KMS-11 (cell line): Measurements from ENCODE around the gene VSNL1.
A peak's percentile ranks its signal among the peaks of the same experiment; 100 is the strongest.

Source experiments
- H2AFZ ChIP-seq: fragments of 200-600 bp; sonication (generic); 2 replicates; pipeline ENCODE4 v1.6.1; 2016; ENCODE audit warnings: antibody characterized with exemption, mixed run types, low read depth
- H3K27ac ChIP-seq: fragments of 200-600 bp; sonication (generic); 2 replicates; pipeline ENCODE4 v1.6.1; 2016; ENCODE audit warnings: mild to moderate bottlenecking, mixed run types
- H3K27me3 ChIP-seq: fragments of 200-600 bp; sonication (generic); 2 replicates; pipeline ENCODE4 v1.6.1; 2017; ENCODE audit warnings: mild to moderate bottlenecking, low read depth, mixed run types, moderate library complexity; ENCODE audit not compliant: insufficient read depth
- H3K36me3 ChIP-seq: fragments of 200-600 bp; sonication (generic); 2 replicates; pipeline ENCODE4 v1.6.1; 2017; ENCODE audit warnings: mild to moderate bottlenecking, mixed run types; ENCODE audit not compliant: insufficient read depth
- H3K4me1 ChIP-seq: fragments of 200-600 bp; sonication (generic); 2 replicates; pipeline ENCODE4 v1.6.1; 2016; ENCODE audit warnings: mild to moderate bottlenecking, low read depth, mixed run types; ENCODE audit not compliant: poor library complexity, severe bottlenecking
- H3K4me2 ChIP-seq: fragments of 200-600 bp; sonication (generic); 2 replicates; pipeline ENCODE4 v1.7.0; 2016; ENCODE audit warnings: mild to moderate bottlenecking, mixed run types
- H3K4me3 ChIP-seq: fragments of 200-600 bp; sonication (generic); IDR thresholded peaks from 2 replicates; pipeline ENCODE4 v1.6.1; 2017; ENCODE audit warnings: low read depth, low read length, mixed read lengths; ENCODE audit not compliant: insufficient read depth
- H3K79me2 ChIP-seq: fragments of 200-600 bp; sonication (generic); 2 replicates; pipeline ENCODE4 v1.6.1; 2016; ENCODE audit warnings: low read depth, mixed run types; ENCODE audit not compliant: insufficient read depth
- H3K9ac ChIP-seq: fragments of 200-600 bp; sonication (generic); 2 replicates; pipeline ENCODE4 v1.6.1; 2016; ENCODE audit warnings: mild to moderate bottlenecking, mixed run types
- H4K20me1 ChIP-seq: fragments of 200-600 bp; sonication (generic); 2 replicates; pipeline ENCODE4 v1.6.1; 2016; ENCODE audit warnings: mild to moderate bottlenecking, mixed run types; ENCODE audit not compliant: insufficient read depth
- TF ChIP-seq, protein P1 (sequence below): fragments of 200-600 bp; sonication (generic); conservative IDR thresholded peaks from 2 replicates; pipeline ENCODE4 v1.6.1; 2017; ENCODE audit warnings: low read depth, mild to moderate bottlenecking, antibody characterized with exemption, low read length, moderate library complexity, mixed read lengths

VSNL1 gene

DNA sequence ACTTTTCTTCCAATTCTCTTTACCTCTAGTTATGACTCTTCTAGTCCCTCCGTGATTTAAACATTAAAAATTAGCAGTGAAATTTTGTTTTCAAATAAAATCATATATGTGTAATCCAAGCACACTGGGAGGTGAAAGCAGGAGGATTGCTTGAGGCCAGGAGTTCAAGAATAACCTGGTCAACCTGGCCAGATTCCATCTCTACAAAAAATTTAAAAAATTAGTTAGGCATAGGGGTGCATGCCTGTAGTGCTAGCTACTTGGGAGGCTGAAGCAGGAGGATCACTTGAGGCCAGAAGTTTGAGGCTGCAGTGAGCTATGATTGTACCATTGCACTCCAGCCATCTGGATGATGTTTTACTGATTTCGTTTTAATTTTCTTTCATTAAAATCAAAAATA is 7.0 kb upstream of the VSNL1 start:
- Histone ChIP-seq H3K4me2 (no peak overlapping the region), H3K4me3 (no peak overlapping the region), H3K4me1 (peaks cover 6% of the 10 kb centered on the region), H3K27me3 (no peaks in the 10 kb centered on the region), H3K27ac (no peak overlapping the region), H3K79me2 (no peaks in the 10 kb centered on the region), H3K36me3 (no peaks in the 10 kb centered on the region), H3K9ac (no peak overlapping the region), H2AFZ (no peak overlapping the region), H4K20me1 (no peaks in the 10 kb centered on the region)
- TF ChIP-seq, protein P1, sequence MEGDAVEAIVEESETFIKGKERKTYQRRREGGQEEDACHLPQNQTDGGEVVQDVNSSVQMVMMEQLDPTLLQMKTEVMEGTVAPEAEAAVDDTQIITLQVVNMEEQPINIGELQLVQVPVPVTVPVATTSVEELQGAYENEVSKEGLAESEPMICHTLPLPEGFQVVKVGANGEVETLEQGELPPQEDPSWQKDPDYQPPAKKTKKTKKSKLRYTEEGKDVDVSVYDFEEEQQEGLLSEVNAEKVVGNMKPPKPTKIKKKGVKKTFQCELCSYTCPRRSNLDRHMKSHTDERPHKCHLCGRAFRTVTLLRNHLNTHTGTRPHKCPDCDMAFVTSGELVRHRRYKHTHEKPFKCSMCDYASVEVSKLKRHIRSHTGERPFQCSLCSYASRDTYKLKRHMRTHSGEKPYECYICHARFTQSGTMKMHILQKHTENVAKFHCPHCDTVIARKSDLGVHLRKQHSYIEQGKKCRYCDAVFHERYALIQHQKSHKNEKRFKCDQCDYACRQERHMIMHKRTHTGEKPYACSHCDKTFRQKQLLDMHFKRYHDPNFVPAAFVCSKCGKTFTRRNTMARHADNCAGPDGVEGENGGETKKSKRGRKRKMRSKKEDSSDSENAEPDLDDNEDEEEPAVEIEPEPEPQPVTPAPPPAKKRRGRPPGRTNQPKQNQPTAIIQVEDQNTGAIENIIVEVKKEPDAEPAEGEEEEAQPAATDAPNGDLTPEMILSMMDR = no peak

DNA sequence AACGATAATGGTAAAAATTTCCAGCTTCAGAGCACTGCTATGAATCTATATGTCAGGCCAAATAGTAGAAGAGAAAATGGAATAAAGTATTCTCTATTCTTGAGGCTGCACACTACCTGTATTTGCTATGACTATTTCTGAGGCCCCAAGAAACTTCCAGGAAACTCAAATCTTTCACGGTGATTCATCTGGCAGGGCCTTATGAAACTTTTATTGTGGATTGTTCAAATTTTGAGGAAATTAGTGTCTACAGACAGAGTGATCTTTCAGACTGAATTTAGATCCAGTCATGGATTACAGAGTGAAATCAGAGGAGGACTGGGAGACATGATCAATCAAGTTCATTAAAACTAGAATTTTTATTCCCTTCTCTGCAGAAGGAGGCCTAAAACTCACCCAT is 4.1 kb upstream of the VSNL1 start:
- H4K20me1 ChIP-seq = no peaks in the 10 kb centered on the region
- no peak overlapping the region for H3K9ac ChIP-seq
- H3K79me2 ChIP-seq = no peaks in the 10 kb centered on the region
- H3K4me2 ChIP-seq = no peak overlapping the region
- H3K27me3 ChIP-seq = no peaks in the 10 kb centered on the region
- H3K4me3 ChIP-seq = no peak overlapping the region
- no peaks in the 10 kb centered on the region for H3K36me3 ChIP-seq
- peaks cover 6% of the 10 kb centered on the region for H3K4me1 ChIP-seq
- no peak overlapping the region for H3K27ac ChIP-seq
- H2AFZ ChIP-seq = no peak overlapping the region
- TF ChIP-seq, protein P1 = no peak

DNA sequence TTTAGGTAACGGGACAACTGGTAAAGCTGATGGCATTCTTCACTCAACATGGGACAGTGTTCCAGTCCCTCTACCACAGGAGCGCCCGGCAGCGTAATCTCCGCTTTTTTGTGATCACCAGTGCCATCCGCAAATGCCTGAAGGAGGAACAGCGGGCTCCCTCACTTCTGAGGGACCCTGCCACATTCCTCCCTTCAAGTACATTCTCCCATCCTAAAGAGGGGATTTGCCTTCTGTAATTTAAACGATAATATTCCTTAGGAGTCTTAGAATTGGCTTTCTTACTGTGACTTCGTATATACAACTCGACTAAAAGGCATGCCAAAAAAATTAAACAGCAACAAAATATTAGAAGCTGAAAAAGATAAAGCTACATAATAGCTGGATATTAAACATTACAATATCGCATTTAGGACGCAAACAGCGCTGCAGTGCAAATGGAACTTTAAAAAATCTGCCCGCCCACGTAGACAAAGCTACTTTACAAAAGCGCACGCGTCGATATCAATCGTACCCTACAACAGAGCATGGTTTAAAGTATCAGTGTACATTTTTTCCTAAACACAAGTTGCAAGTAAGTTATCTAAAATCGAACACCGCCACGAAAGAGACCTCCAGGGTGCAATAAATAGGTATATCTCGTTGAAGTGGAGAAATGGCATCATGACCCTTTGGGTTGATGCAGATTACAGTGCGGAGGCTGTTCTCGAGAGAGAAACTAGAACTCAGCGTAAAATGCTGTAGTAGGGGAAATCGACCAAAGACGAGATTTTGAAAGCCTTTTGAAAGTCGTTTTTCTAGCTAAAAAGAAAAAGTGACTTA is 2.3 kb upstream of the VSNL1 start:
- Histone ChIP-seq H3K79me2 (no peaks in the 10 kb centered on the region), H3K36me3 (no peaks in the 10 kb centered on the region), H4K20me1 (no peaks in the 10 kb centered on the region), H3K4me2 (peak overlapping the region; percentile 69), H3K27ac (no peak overlapping the region), H3K4me1 (peaks cover 6% of the 10 kb centered on the region), H3K4me3 (peak overlapping the region; percentile 27), H3K9ac (peak overlapping the region; percentile 30; the same call in 1 of the 2 replicates), H3K27me3 (no peaks in the 10 kb centered on the region), H2AFZ (peak overlapping the region; percentile 82)
- TF ChIP-seq, protein P1 = no peak

GRCh38 chr2:17538844-17539554 is 1.5 kb upstream of the VSNL1 start:
- H3K36me3 ChIP-seq = no peaks in the 10 kb centered on the region
- TF ChIP-seq, protein P1 = no peak
- no peaks in the 10 kb centered on the region for H3K27me3 ChIP-seq
- H3K4me3 ChIP-seq = peak overlapping the region; percentile 27
- peak overlapping the region; percentile 69; the same call in 1 of the 2 replicates for H3K4me2 ChIP-seq
- H3K4me1 ChIP-seq = peaks cover 6% of the 10 kb centered on the region
- H3K27ac ChIP-seq = no peak overlapping the region
- H4K20me1 ChIP-seq = no peaks in the 10 kb centered on the region
- H2AFZ ChIP-seq = peak overlapping the region; percentile 82
- H3K79me2 ChIP-seq = no peaks in the 10 kb centered on the region
- peak overlapping the region; percentile 30; the same call in 1 of the 2 replicates for H3K9ac ChIP-seq
